Hematopoietic multipotent progenitor cell treated with erythropoietin and hydrocortisone succinate and interleukin-3 and kit ligand, for 6 days (in vitro differentiated cells): ENCODE measurements around the gene PPP1R14C.
A peak's percentile ranks its signal among the peaks of the same experiment; 100 is the strongest.
"Not testable (repeated sequence)": the region's sequence is repeated elsewhere in the genome, so short reads cannot be mapped to it uniquely, and the experiment has no call there.

Source experiments
- DNase-seq: peaks from one replicate; pipeline ENCODE4 v3.0.0-alpha.2; 2015

The PPP1R14C gene

GRCh38 chr6:150172929-150173328 lies 30.1 kb downstream of the PPP1R14C start:
- DNase-seq, result no peak

GRCh38 chr6:150175586-150176151 lies 32.8 kb downstream of the PPP1R14C start:
- no peak for DNase-seq

- DNase-seq, result no peak
Observed at GRCh38 chr6:150176152-150176551, 33.3 kb downstream of the PPP1R14C start.

- DNase-seq, result no peak
Observed at GRCh38 chr6:150176659-150177058, 33.8 kb downstream of the PPP1R14C start.

- no peak for DNase-seq
Observed at GRCh38 chr6:150177259-150177951, 34.6 kb downstream of the PPP1R14C start.

- DNase-seq, result no peak
Observed at GRCh38 chr6:150177952-150178520, 35.2 kb downstream of the PPP1R14C start.

- DNase-seq, result no peak
Observed at GRCh38 chr6:150179030-150179429, 36.2 kb downstream of the PPP1R14C start.

GRCh38 chr6:150179907-150180424 lies 37.1 kb downstream of the PPP1R14C start:
- not testable (repeated sequence) for DNase-seq

- no peak for DNase-seq
Observed at GRCh38 chr6:150180517-150180916, 37.7 kb downstream of the PPP1R14C start.

- DNase-seq, result no peak
Observed at GRCh38 chr6:150182460-150183078, 39.7 kb downstream of the PPP1R14C start.

- no peak for DNase-seq
Observed at GRCh38 chr6:150183105-150183504, 40.3 kb downstream of the PPP1R14C start.

GRCh38 chr6:150183966-150184365 lies 41.1 kb downstream of the PPP1R14C start:
- no peak for DNase-seq

- no peak for DNase-seq
Observed at GRCh38 chr6:150184850-150185731, 42.2 kb downstream of the PPP1R14C start.

- no peak for DNase-seq
Observed at GRCh38 chr6:150185732-150186117, 42.9 kb downstream of the PPP1R14C start.

GRCh38 chr6:150186129-150186898 lies 43.5 kb downstream of the PPP1R14C start:
- no peak for DNase-seq

- DNase-seq, result not testable (repeated sequence)
Observed at GRCh38 chr6:150187433-150187832, 44.6 kb downstream of the PPP1R14C start.

- peak; percentile 5 for DNase-seq
Observed at GRCh38 chr6:150189122-150189521, 46.3 kb downstream of the PPP1R14C start.

GRCh38 chr6:150191809-150192208 lies 49.0 kb downstream of the PPP1R14C start:
- no peak for DNase-seq

GRCh38 chr6:150194195-150194594 lies 51.4 kb downstream of the PPP1R14C start:
- DNase-seq, result no peak

GRCh38 chr6:150195996-150196417 lies 53.2 kb downstream of the PPP1R14C start:
- DNase-seq, result no peak

GRCh38 chr6:150196942-150197745 lies 54.3 kb downstream of the PPP1R14C start:
- no peak for DNase-seq
